ENCODE results near the gene PREX1.

DNA sequence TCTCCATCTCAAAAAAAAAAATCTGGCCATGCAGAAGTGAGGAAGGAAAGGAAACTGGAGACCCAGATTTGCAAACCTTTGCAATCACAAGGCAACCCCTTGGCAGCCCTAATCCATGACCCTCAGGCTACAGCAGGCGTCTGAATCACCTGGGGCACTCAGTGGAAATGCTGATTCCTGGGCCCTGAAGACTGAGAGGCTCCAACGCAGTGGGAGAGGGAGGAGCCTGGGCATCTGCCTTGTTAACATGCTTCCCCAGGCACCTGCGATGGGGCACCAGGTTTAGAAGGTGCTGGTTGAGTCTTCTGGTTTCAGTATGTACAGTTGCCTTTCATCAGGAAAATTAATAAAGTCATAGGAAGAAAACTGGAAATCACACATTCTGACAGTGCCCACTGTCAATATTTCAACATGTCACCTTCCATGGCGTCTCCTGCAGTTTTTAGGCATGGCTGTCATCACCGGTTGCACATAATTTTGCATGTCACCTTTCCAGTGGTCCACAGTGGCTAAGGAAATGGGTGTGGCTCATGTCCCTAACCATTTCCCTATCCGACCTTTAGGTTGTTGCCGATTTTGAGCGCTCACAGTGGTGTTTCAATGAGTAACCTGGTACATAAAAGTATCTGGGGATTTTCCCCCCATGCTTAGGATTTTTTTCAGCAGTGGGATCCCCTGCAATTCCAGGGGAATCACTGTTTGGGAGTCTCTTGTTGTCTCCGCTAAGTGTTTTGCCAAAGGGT, 56.9 kb downstream of the PREX1 start:
- TF ChIP-seq, protein P1, sequence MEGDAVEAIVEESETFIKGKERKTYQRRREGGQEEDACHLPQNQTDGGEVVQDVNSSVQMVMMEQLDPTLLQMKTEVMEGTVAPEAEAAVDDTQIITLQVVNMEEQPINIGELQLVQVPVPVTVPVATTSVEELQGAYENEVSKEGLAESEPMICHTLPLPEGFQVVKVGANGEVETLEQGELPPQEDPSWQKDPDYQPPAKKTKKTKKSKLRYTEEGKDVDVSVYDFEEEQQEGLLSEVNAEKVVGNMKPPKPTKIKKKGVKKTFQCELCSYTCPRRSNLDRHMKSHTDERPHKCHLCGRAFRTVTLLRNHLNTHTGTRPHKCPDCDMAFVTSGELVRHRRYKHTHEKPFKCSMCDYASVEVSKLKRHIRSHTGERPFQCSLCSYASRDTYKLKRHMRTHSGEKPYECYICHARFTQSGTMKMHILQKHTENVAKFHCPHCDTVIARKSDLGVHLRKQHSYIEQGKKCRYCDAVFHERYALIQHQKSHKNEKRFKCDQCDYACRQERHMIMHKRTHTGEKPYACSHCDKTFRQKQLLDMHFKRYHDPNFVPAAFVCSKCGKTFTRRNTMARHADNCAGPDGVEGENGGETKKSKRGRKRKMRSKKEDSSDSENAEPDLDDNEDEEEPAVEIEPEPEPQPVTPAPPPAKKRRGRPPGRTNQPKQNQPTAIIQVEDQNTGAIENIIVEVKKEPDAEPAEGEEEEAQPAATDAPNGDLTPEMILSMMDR (IDR thresholded peaks at IDR 0.05; ENCODE audit: insufficient read depth, low read length) = no peak
- no peak for TF ChIP-seq POLR2AphosphoS5 (IDR thresholded peaks at IDR 0.05; ENCODE audit: low read depth)

All from HL-60 (cell line).